ENCODE data around the gene TEX13A. TPM values are rescaled to one million over a fixed set of nuclear protein-coding genes. Genes with fewer than 3 reads are reported as not detected.

TEX13A gene
- total and polyA plus RNA-seq, 2 of the 8 experiments (the other 6 are each of a cell fraction or from before 2014, with no cell fraction given), result not detected

- no peak overlapping the region for H3K27ac ChIP-seq (ENCODE audit: low read depth, low read length)
- no peak overlapping the region for H3K4me2 ChIP-seq (ENCODE audit: insufficient read depth in 1 of 2, low read depth in 2 of 2, low read length in 2 of 2)
- no peaks in the 10 kb centered on the region for H3K36me3 ChIP-seq (ENCODE audit: control insufficient read depth in 2 of 4, insufficient read depth in 4 of 4, low read length in 3 of 4)
- H4K91ac ChIP-seq (replicated peaks; ENCODE audit: insufficient read length, low read length), result no peak overlapping the region
- H3K23me2 ChIP-seq (ENCODE audit: low read depth, low read length), result no peaks in the 10 kb centered on the region
- no peak overlapping the region for H3K4ac ChIP-seq (replicated peaks; ENCODE audit: insufficient read length, low read depth, low read length)
- WGBS, 2 experiments (ENCODE audit: extremely low coverage in 1 of 2, insufficient coverage in 1 of 2, insufficient read length in 1 of 2, insufficient replicate concordance in 2 of 2, low coverage in 1 of 2, low lambda C conversion rate in 2 of 2, missing lambda C conversion rate in 1 of 2), result 31% methylated on average over 2 of the region's 2 CpGs; no CpG with 5 or more reads in 1 of the 2 experiments
- H3K79me2 ChIP-seq (ENCODE audit: control insufficient read depth in 1 of 2, insufficient read depth in 2 of 2, low read length in 2 of 2), result no peaks in the 10 kb centered on the region
- no peak overlapping the region for H3K9ac ChIP-seq (replicated peaks in 1 of 4; ENCODE audit: extremely low read depth in 1 of 4, low read depth in 3 of 4, low read length in 3 of 4)
- no peak overlapping the region for H3K14ac ChIP-seq (ENCODE audit: insufficient read length)
- no peak overlapping the region for H3K23ac ChIP-seq (ENCODE audit: insufficient read length)
- H3K79me1 ChIP-seq (ENCODE audit: low read depth, low read length), result no peaks in the 10 kb centered on the region
- no peak overlapping the region for H4K5ac ChIP-seq (ENCODE audit: insufficient read length, low read depth, low read length)
- H3K4me3 ChIP-seq (ENCODE audit: extremely low read depth in 1 of 4, insufficient read depth in 2 of 4, low read depth in 3 of 4, low read length in 4 of 4), result no peak overlapping the region
- H2BK15ac ChIP-seq (ENCODE audit: low read length), result no peak overlapping the region
- ChIA-PET POLR2A (ENCODE audit: partially characterized antibody) (no interaction called here), CTCF (ENCODE audit: partially characterized antibody) (interaction anchor here (0.7 to 1.6 kb wide), 12 partner anchors 10 to 710 kb away, joined by 3 to 7 read pairs (median 3); partner anchors contain the start of gene IL1RAPL2)
- H2AFZ ChIP-seq (ENCODE audit: low read length), result no peak overlapping the region
- no peak overlapping the region for H3K56ac ChIP-seq (replicated peaks; ENCODE audit: insufficient read length, low read depth, low read length)
- H2BK12ac ChIP-seq (ENCODE audit: low read depth, low read length), result no peak overlapping the region
- H3K18ac ChIP-seq (ENCODE audit: extremely low read depth, low read length), result no peak overlapping the region
- no peak overlapping the region for H2BK120ac ChIP-seq (replicated peaks; ENCODE audit: low read depth, low read length)
- no peak overlapping the region for H2AK5ac ChIP-seq (ENCODE audit: low read depth, low read length)
- H3K4me1 ChIP-seq (replicated peaks in 1 of 4; ENCODE audit: control insufficient read depth in 3 of 4, insufficient read depth in 4 of 4, low read length in 3 of 4), result peaks cover 0 to 2% (median 0%) of the 10 kb centered on the region in 4 experiments; a peak in 2 of 7 replicates
- no peak overlapping the region for H4K8ac ChIP-seq (ENCODE audit: extremely low read depth, insufficient read depth, low read length)
- H3K9me3 ChIP-seq (ENCODE audit: insufficient read depth in 2 of 2, low read depth in 1 of 2, low read length in 1 of 2), result no peaks in the 10 kb centered on the region
- DNase-seq (ENCODE audit: low read depth in 1 of 2, low spot score in 2 of 2) (peak in 1 of 2 experiments; percentile 46), FAIRE-seq (no peak)
- H4K20me1 ChIP-seq (replicated peaks in 1 of 2; ENCODE audit: control insufficient read depth in 1 of 2, insufficient read depth in 2 of 2, low read length in 2 of 2), result no peaks in the 10 kb centered on the region
- no peak overlapping the region for H2BK5ac ChIP-seq (ENCODE audit: low read depth, low read length)
- TF ChIP-seq CTCF (IDR thresholded peaks at IDR 0.05; ENCODE audit: control extremely low read depth in 1 of 3, insufficient read depth in 1 of 3, low read depth in 1 of 3, low read length in 3 of 3) (peak; percentile 49 to 65 (median 55)), BCL11A (IDR thresholded peaks at IDR 0.05; ENCODE audit: low read depth in 2 of 2, low read length in 2 of 2) (no peak), POLR2A (IDR thresholded peaks at IDR 0.05; ENCODE audit: control extremely low read depth in 1 of 2, low read depth in 2 of 2, low read length in 2 of 2) (no peak), JUND (IDR thresholded peaks at IDR 0.05; ENCODE audit: low read length) (no peak), SP2 (IDR thresholded peaks at IDR 0.05; ENCODE audit: low read length) (no peak), HDAC2 (IDR thresholded peaks at IDR 0.05; ENCODE audit: borderline replicate concordance in 1 of 2, low read depth in 2 of 2, low read length in 2 of 2) (no peak), CREB1 (IDR thresholded peaks at IDR 0.05) (no peak), E2F6 (IDR thresholded peaks at IDR 0.05) (no peak), MAX (IDR thresholded peaks at IDR 0.05) (no peak), RAD21 (IDR thresholded peaks at IDR 0.05 in 1 of 2, conservative IDR thresholded peaks at IDR 0.05 in 1 of 2; ENCODE audit: low read depth in 2 of 2, low read length in 2 of 2) (peak; percentile 53 to 65)
- no peak overlapping the region for H2BK20ac ChIP-seq (ENCODE audit: low read length)
- no peaks in the 10 kb centered on the region for H3K27me3 ChIP-seq (replicated peaks in 1 of 4; ENCODE audit: control insufficient read depth in 3 of 4, extremely low read depth in 1 of 4, insufficient read depth in 3 of 4, low read length in 3 of 4)
Observed at GRCh38 chrX:105191878-105192277, 28.6 kb downstream of the TEX13A start.

All from H1 (cell line).